Suprapubic skin (tissue), 4 donors: Measurements from ENCODE around the gene CAMK1D. TPM values are rescaled to one million over a fixed set of nuclear protein-coding genes. Genes with fewer than 3 reads are reported as not detected.

Source experiments
- DNase-seq, 2 donors: peaks; one replicate each; pipeline ENCODE4 v3.0.0-alpha.2; 2019; ENCODE audit warnings: low spot score in 2 of 2
- H3K27ac ChIP-seq: fragments of 200-600 bp; sonication (generic); one replicate; pipeline ENCODE4 v1.5.1; 2019
- H3K27me3 ChIP-seq: fragments of 200-600 bp; sonication (generic); one replicate; pipeline ENCODE4 v1.5.1; 2019
- H3K36me3 ChIP-seq: fragments of 200-600 bp; sonication (generic); one replicate; pipeline ENCODE4 v1.5.1; 2019
- H3K4me1 ChIP-seq: fragments of 200-600 bp; sonication (generic); one replicate; pipeline ENCODE4 v1.5.1; 2019
- H3K4me3 ChIP-seq: fragments of 200-600 bp; sonication (generic); one replicate; pipeline ENCODE4 v1.5.1; 2019; ENCODE audit warnings: mild to moderate bottlenecking
- H3K9me3 ChIP-seq: fragments of 200-600 bp; sonication (generic); one replicate; pipeline ENCODE4 v1.5.1; 2019
- CTCF ChIP-seq, 2 donors: fragments of 200-600 bp in 1 of 2; fragments of 450-650 bp in 1 of 2; sonication (generic) in 1 of 2; IDR thresholded peaks; one replicate each; pipeline ENCODE4 v1.5.1; 2016 to 2019; ENCODE audit warnings: antibody characterized with exemption in 2 of 2, mild to moderate bottlenecking in 1 of 2, moderate library complexity in 1 of 2
- EP300 ChIP-seq: sonication (generic); formaldehyde crosslinking; IDR thresholded peaks from one replicate; pipeline ENCODE4 v1.6.1; 2017; ENCODE audit warnings: antibody characterized with exemption
- POLR2A ChIP-seq, 2 donors: fragments of 450-650 bp; IDR thresholded peaks; one replicate each; pipeline ENCODE4 v1.6.1; 2017; ENCODE audit warnings: antibody characterized with exemption in 2 of 2, mild to moderate bottlenecking in 2 of 2, moderate library complexity in 2 of 2
- POLR2AphosphoS5 ChIP-seq, 3 donors: sonication (generic); formaldehyde crosslinking; IDR thresholded peaks; one replicate each; pipeline ENCODE4 v1.6.1; 2017; ENCODE audit warnings: antibody characterized with exemption in 3 of 3
- WGBS: methylation state at CpG from one replicate; pipeline ENCODE4 v1.1.5; 2018; 5-methylcytosine and 5-hydroxymethylcytosine counted together
- total RNA-seq, 4 donors: library from RNA; depleted of rRNA; stranded (reverse); fragments of >200 nt; gene quantifications; one replicate each; pipeline ENCODE4 v1.1.0, GENCODE V29; 2016

The CAMK1D gene
- total RNA-seq, 4 donors from 2014 or later, result 26.4 to 31.3 (median 30.2) TPM

- H3K36me3 ChIP-seq, result no peaks in the 10 kb centered on the region
- H3K27me3 ChIP-seq, result no peaks in the 10 kb centered on the region
- TF ChIP-seq CTCF (IDR thresholded peaks at IDR 0.05) (no peak), POLR2AphosphoS5 (IDR thresholded peaks at IDR 0.05) (no peak), POLR2A (IDR thresholded peaks at IDR 0.05) (no peak), EP300 (no peak)
- H3K4me1 ChIP-seq, result peaks cover 35% of the 10 kb centered on the region
- WGBS, result 68% methylated on average over 7 of the region's 7 CpGs
- peak; percentile 61 to 67 for DNase-seq
- H3K4me3 ChIP-seq, result no peak overlapping the region
- no peak overlapping the region for H3K27ac ChIP-seq
- no peaks in the 10 kb centered on the region for H3K9me3 ChIP-seq
Observed at GRCh38 chr10:12499076-12499986, 150.0 kb downstream of the CAMK1D start.

GRCh38 chr10:12500381-12501303 is 151.3 kb downstream of the CAMK1D start:
- no peaks in the 10 kb centered on the region for H3K9me3 ChIP-seq
- peaks cover 35% of the 10 kb centered on the region for H3K4me1 ChIP-seq
- H3K36me3 ChIP-seq, result no peaks in the 10 kb centered on the region
- H3K27ac ChIP-seq, result no peak overlapping the region
- 47% methylated on average over 7 of the region's 7 CpGs for WGBS
- H3K4me3 ChIP-seq, result no peak overlapping the region
- no peaks in the 10 kb centered on the region for H3K27me3 ChIP-seq
- TF ChIP-seq POLR2A (IDR thresholded peaks at IDR 0.05), result no peak
- no peak for TF ChIP-seq EP300
- TF ChIP-seq CTCF (IDR thresholded peaks at IDR 0.05), result no peak
- TF ChIP-seq POLR2AphosphoS5 (IDR thresholded peaks at IDR 0.05), result no peak
- DNase-seq, result peak; percentile 48 to 65

- peak; percentile 14 to 35 for DNase-seq
- 69% methylated on average over 12 of the region's 12 CpGs for WGBS
Observed at GRCh38 chr10:12501324-12501723, 152.0 kb downstream of the CAMK1D start.

GRCh38 chr10:12501841-12502525 is 152.6 kb downstream of the CAMK1D start:
- Histone ChIP-seq H3K27ac (no peak overlapping the region), H3K4me3 (no peak overlapping the region), H3K9me3 (no peaks in the 10 kb centered on the region), H3K36me3 (no peaks in the 10 kb centered on the region), H3K27me3 (no peaks in the 10 kb centered on the region), H3K4me1 (peaks cover 35% of the 10 kb centered on the region)
- TF ChIP-seq POLR2A (IDR thresholded peaks at IDR 0.05) (no peak), POLR2AphosphoS5 (IDR thresholded peaks at IDR 0.05) (no peak), EP300 (no peak), CTCF (IDR thresholded peaks at IDR 0.05) (no peak)
- 70% methylated on average over 13 of the region's 16 CpGs for WGBS
- DNase-seq, result peak; percentile 46 to 49

More at GRCh38 chr10:12501324-12501723, 152.0 kb downstream of the CAMK1D start:
- H3K4me1 ChIP-seq, result peaks cover 35% of the 10 kb centered on the region
- no peak overlapping the region for H3K4me3 ChIP-seq
- TF ChIP-seq CTCF (IDR thresholded peaks at IDR 0.05) (no peak), POLR2A (IDR thresholded peaks at IDR 0.05) (no peak), POLR2AphosphoS5 (IDR thresholded peaks at IDR 0.05) (no peak), EP300 (no peak)
- H3K27ac ChIP-seq, result no peak overlapping the region
- H3K27me3 ChIP-seq, result no peaks in the 10 kb centered on the region
- no peaks in the 10 kb centered on the region for H3K9me3 ChIP-seq
- H3K36me3 ChIP-seq, result no peaks in the 10 kb centered on the region
